A673 (cell line): ENCODE data around the gene KDM3B.

Source experiments
- CTCF ChIP-seq: fragments of 300-800, 200-600 bp; sonication (generic); conservative IDR thresholded peaks from 2 replicates; pipeline ENCODE4 v1.5.1; 2017; ENCODE audit warnings: low read depth, mild to moderate bottlenecking, antibody characterized with exemption, low read length, moderate library complexity, mixed read lengths
- EZH2 ChIP-seq: fragments of 200-600 bp; sonication (generic); IDR thresholded peaks from 2 replicates; pipeline ENCODE4 v1.6.1; 2017; ENCODE audit warnings: borderline replicate concordance, low read depth, mild to moderate bottlenecking, mixed read lengths, antibody characterized with exemption, low read length; ENCODE audit not compliant: poor library complexity, severe bottlenecking

- no peak for TF ChIP-seq CTCF
- TF ChIP-seq EZH2, result no peak
These were observed 1.4 kb upstream of the KDM3B start for GRCh38 chr5:138351056-138351455.
